ENCODE results near the gene TMEM129. TPM values are rescaled to one million over a fixed set of nuclear protein-coding genes. Genes with fewer than 3 reads are reported as not detected.

Gene TMEM129
- total RNA-seq, 2 experiments from 2014 or later: 16.2 to 18.1 TPM

- no peak overlapping the region for H3K27ac Mint-ChIP-seq
- ChIA-PET POLR2A (interaction anchor here (0.6 kb wide), 1 partner anchor 402 kb away, joined by 3 read pairs; no protein-coding TSS in a partner anchor), CTCF (interaction anchor here (0.6 to 3.5 kb wide), 17 partner anchors 11 to 303 kb away, joined by 3 to 63 read pairs (median 5); no protein-coding TSS in a partner anchor)
- intact Hi-C loops (cut with micrococcal nuclease): loop anchor here (5.0 kb wide), 1 partner anchor 45 kb away; the partner anchor contains the start of gene FGFR3
- no peaks in the 10 kb centered on the region for H3K27me3 Mint-ChIP-seq
- H3K4me3 Mint-ChIP-seq: no peak overlapping the region
- H3K9me3 Mint-ChIP-seq: no peaks in the 10 kb centered on the region
- H3K4me1 Mint-ChIP-seq (ENCODE audit: low read depth): no peaks in the 10 kb centered on the region
- H3K36me3 Mint-ChIP-seq: peaks cover 11% of the 10 kb centered on the region
- no peak for DNase-seq
Measured at GRCh38 chr4:1747603-1747967, 26.5 kb upstream of the TMEM129 start.

- DNase-seq: no peak
- H3K36me3 Mint-ChIP-seq: peaks cover 11% of the 10 kb centered on the region
- intact Hi-C loops (cut with micrococcal nuclease): loop anchor here (5.0 kb wide), 1 partner anchor 45 kb away; the partner anchor contains the start of gene FGFR3
- no peaks in the 10 kb centered on the region for H3K27me3 Mint-ChIP-seq
- ChIA-PET POLR2A (interaction anchor here (0.6 kb wide), 2 partner anchors 84 to 401 kb away, joined by 3 read pairs; no protein-coding TSS in a partner anchor), CTCF (interaction anchor here (0.6 to 3.5 kb wide), 11 partner anchors 12 to 161 kb away, joined by 3 to 63 read pairs (median 7); no protein-coding TSS in a partner anchor)
- H3K9me3 Mint-ChIP-seq: no peaks in the 10 kb centered on the region
- no peak overlapping the region for H3K4me3 Mint-ChIP-seq
- no peak overlapping the region for H3K27ac Mint-ChIP-seq
- H3K4me1 Mint-ChIP-seq (ENCODE audit: low read depth): no peaks in the 10 kb centered on the region
Measured at GRCh38 chr4:1746919-1747602, 25.9 kb upstream of the TMEM129 start.

- ChIA-PET CTCF (interaction anchor here (0.7 to 3.5 kb wide), 6 partner anchors 22 to 207 kb away, joined by 3 to 63 read pairs (median 14); no protein-coding TSS in a partner anchor), POLR2A (no interaction called here)
- H3K4me3 Mint-ChIP-seq: no peak overlapping the region
- H3K27ac Mint-ChIP-seq: no peak overlapping the region
- DNase-seq: peak; percentile 86
- intact Hi-C loops (cut with micrococcal nuclease): loop anchor here (5.0 kb wide), 1 partner anchor 46 kb away; the partner anchor contains the start of gene FGFR3
- no peaks in the 10 kb centered on the region for H3K27me3 Mint-ChIP-seq
- no peaks in the 10 kb centered on the region for H3K4me1 Mint-ChIP-seq (ENCODE audit: low read depth)
- H3K36me3 Mint-ChIP-seq: peaks cover 18% of the 10 kb centered on the region
- H3K9me3 Mint-ChIP-seq: no peaks in the 10 kb centered on the region
Measured at GRCh38 chr4:1746265-1746691, 25.2 kb upstream of the TMEM129 start.

GRCh38 chr4:1745697-1746096, 24.6 kb upstream of the TMEM129 start:
- ChIA-PET POLR2A (interaction anchor here (0.6 to 2.4 kb wide), 3 partner anchors 15 to 47 kb away, joined by 3 to 8 read pairs (median 4); no protein-coding TSS in a partner anchor), CTCF (interaction anchor here (1.0 to 2.9 kb wide), 5 partner anchors 52 to 207 kb away, joined by 3 to 27 read pairs (median 8); no protein-coding TSS in a partner anchor)
- intact Hi-C loops (cut with micrococcal nuclease): loop anchor here (5.0 kb wide), 1 partner anchor 47 kb away; the partner anchor contains the start of gene FGFR3
- H3K27ac Mint-ChIP-seq: no peak overlapping the region
- no peaks in the 10 kb centered on the region for H3K9me3 Mint-ChIP-seq
- no peaks in the 10 kb centered on the region for H3K4me1 Mint-ChIP-seq (ENCODE audit: low read depth)
- H3K36me3 Mint-ChIP-seq: peaks cover 22% of the 10 kb centered on the region
- no peaks in the 10 kb centered on the region for H3K27me3 Mint-ChIP-seq
- H3K4me3 Mint-ChIP-seq: no peak overlapping the region
- DNase-seq: no peak

- POLR2A ChIA-PET: interaction anchor here (0.6 to 2.4 kb wide), 4 partner anchors 14 to 47 kb away, joined by 3 to 8 read pairs (median 4); partner anchors contain the start of gene SLBP
Measured at GRCh38 chr4:1745165-1745564, 24.0 kb upstream of the TMEM129 start.

GRCh38 chr4:1744552-1744951, 23.4 kb upstream of the TMEM129 start:
- DNase-seq: no peak
- Mint-ChIP-seq H3K36me3 (peaks cover 25% of the 10 kb centered on the region), H3K4me1 (ENCODE audit: low read depth) (no peaks in the 10 kb centered on the region), H3K27ac (no peak overlapping the region), H3K9me3 (no peaks in the 10 kb centered on the region), H3K27me3 (no peaks in the 10 kb centered on the region), H3K4me3 (no peak overlapping the region)
- POLR2A ChIA-PET: interaction anchor here (1.2 to 2.4 kb wide), 3 partner anchors 14 to 33 kb away, joined by 3 to 8 read pairs (median 4); partner anchors contain the start of gene SLBP
- intact Hi-C loops (cut with micrococcal nuclease): no loop called here
- CTCF ChIA-PET: interaction anchor here (0.7 to 2.9 kb wide), 6 partner anchors 23 to 154 kb away, joined by 3 to 27 read pairs (median 7); no protein-coding TSS in a partner anchor

More at GRCh38 chr4:1745165-1745564, 24.0 kb upstream of the TMEM129 start:
- no peak overlapping the region for H3K27ac Mint-ChIP-seq
- H3K4me3 Mint-ChIP-seq: no peak overlapping the region
- no peak for DNase-seq
- H3K27me3 Mint-ChIP-seq: no peaks in the 10 kb centered on the region
- CTCF ChIA-PET: interaction anchor here (0.7 to 2.9 kb wide), 6 partner anchors 27 to 208 kb away, joined by 3 to 27 read pairs (median 7); no protein-coding TSS in a partner anchor
- H3K4me1 Mint-ChIP-seq (ENCODE audit: low read depth): no peaks in the 10 kb centered on the region
- intact Hi-C loops (cut with micrococcal nuclease): loop anchor here (5.0 kb wide), 1 partner anchor 47 kb away; the partner anchor contains the start of gene FGFR3
- H3K36me3 Mint-ChIP-seq: peaks cover 25% of the 10 kb centered on the region
- no peaks in the 10 kb centered on the region for H3K9me3 Mint-ChIP-seq

GRCh38 chr4:1743975-1744374, 22.9 kb upstream of the TMEM129 start:
- Mint-ChIP-seq H3K9me3 (no peaks in the 10 kb centered on the region), H3K36me3 (peaks cover 28% of the 10 kb centered on the region), H3K4me1 (ENCODE audit: low read depth) (no peaks in the 10 kb centered on the region), H3K27ac (no peak overlapping the region), H3K4me3 (no peak overlapping the region), H3K27me3 (no peaks in the 10 kb centered on the region)
- POLR2A ChIA-PET: interaction anchor here (1.2 to 2.4 kb wide), 2 partner anchors 13 to 32 kb away, joined by 3 to 8 read pairs; partner anchors contain the start of gene SLBP
- CTCF ChIA-PET: interaction anchor here (1.0 to 2.9 kb wide), 3 partner anchors 24 to 65 kb away, joined by 3 to 27 read pairs (median 8); no protein-coding TSS in a partner anchor
- no peak for DNase-seq
- intact Hi-C loops (cut with micrococcal nuclease): no loop called here

- intact Hi-C loops (cut with micrococcal nuclease): no loop called here
- H3K4me1 Mint-ChIP-seq (ENCODE audit: low read depth): no peaks in the 10 kb centered on the region
- no peak overlapping the region for H3K4me3 Mint-ChIP-seq
- no peaks in the 10 kb centered on the region for H3K27me3 Mint-ChIP-seq
- peaks cover 32% of the 10 kb centered on the region for H3K36me3 Mint-ChIP-seq
- ChIA-PET POLR2A (interaction anchor here (2.4 kb wide), 1 partner anchor 13 kb away, joined by 8 read pairs; no protein-coding TSS in a partner anchor), CTCF (interaction anchor here (1.0 to 2.9 kb wide), 4 partner anchors 24 to 66 kb away, joined by 3 to 27 read pairs (median 6); no protein-coding TSS in a partner anchor)
- peaks cover 4% of the 10 kb centered on the region for H3K9me3 Mint-ChIP-seq
- DNase-seq: no peak
- H3K27ac Mint-ChIP-seq: peak overlapping the region; percentile 5
Measured at GRCh38 chr4:1743551-1743950, 22.4 kb upstream of the TMEM129 start.

- Mint-ChIP-seq H3K36me3 (peaks cover 54% of the 10 kb centered on the region), H3K4me3 (no peak overlapping the region), H3K27ac (no peak overlapping the region), H3K4me1 (ENCODE audit: low read depth) (no peaks in the 10 kb centered on the region), H3K9me3 (peaks cover 13% of the 10 kb centered on the region), H3K27me3 (no peaks in the 10 kb centered on the region)
- intact Hi-C loops (cut with micrococcal nuclease): no loop called here
- DNase-seq: no peak
- ChIA-PET POLR2A (no interaction called here), CTCF (no interaction called here)
Measured at GRCh38 chr4:1741208-1741607, 20.1 kb upstream of the TMEM129 start.

GRCh38 chr4:1740021-1740545, 19.0 kb upstream of the TMEM129 start:
- Mint-ChIP-seq H3K4me1 (ENCODE audit: low read depth) (no peaks in the 10 kb centered on the region), H3K4me3 (no peak overlapping the region)
- CTCF ChIA-PET: interaction anchor here (1.2 kb wide), 1 partner anchor 69 kb away, joined by 3 read pairs; no protein-coding TSS in a partner anchor

GRCh38 chr4:1739358-1739757, 18.2 kb upstream of the TMEM129 start:
- no peak for DNase-seq
- peaks cover 63% of the 10 kb centered on the region for H3K36me3 Mint-ChIP-seq
- intact Hi-C loops (cut with micrococcal nuclease): no loop called here
- ChIA-PET CTCF (interaction anchor here (1.2 kb wide), 1 partner anchor 70 kb away, joined by 3 read pairs; no protein-coding TSS in a partner anchor), POLR2A (interaction anchor here (1.1 kb wide), 1 partner anchor 8 kb away, joined by 3 read pairs; no protein-coding TSS in a partner anchor)
- no peaks in the 10 kb centered on the region for H3K27me3 Mint-ChIP-seq
- H3K4me1 Mint-ChIP-seq (ENCODE audit: low read depth): no peaks in the 10 kb centered on the region
- H3K4me3 Mint-ChIP-seq: no peak overlapping the region
- H3K27ac Mint-ChIP-seq: no peak overlapping the region
- peaks cover 13% of the 10 kb centered on the region for H3K9me3 Mint-ChIP-seq

More at GRCh38 chr4:1740021-1740545, 19.0 kb upstream of the TMEM129 start:
- no peak for DNase-seq
- Mint-ChIP-seq H3K36me3 (peaks cover 62% of the 10 kb centered on the region), H3K9me3 (peaks cover 13% of the 10 kb centered on the region), H3K27ac (no peak overlapping the region), H3K27me3 (no peaks in the 10 kb centered on the region)
- POLR2A ChIA-PET: interaction anchor here (1.1 kb wide), 1 partner anchor 9 kb away, joined by 3 read pairs; no protein-coding TSS in a partner anchor
- intact Hi-C loops (cut with micrococcal nuclease): no loop called here

All from activated CD4-positive, alpha-beta memory T cell treated with anti-CD3 and anti-CD28 coated beads for 36 hours (primary cell).